Stomach (tissue), 4 donors: ENCODE measurements around the gene MAGI2.

Source experiments
- CTCF ChIP-seq, 7 experiments: fragments of 450-650 bp in 4 of 7; fragments of 200-600 bp in 3 of 7; sonication (generic) in 3 of 7; IDR thresholded peaks; one replicate each; pipeline ENCODE4 v1.5.1; 2016 to 2019; ENCODE audit warnings: antibody characterized with exemption in 7 of 7, control low read depth in 2 of 7, mild to moderate bottlenecking in 1 of 7
- EP300 ChIP-seq: sonication (generic); formaldehyde crosslinking; IDR thresholded peaks from one replicate; pipeline ENCODE4 v1.6.1; 2017; ENCODE audit warnings: antibody characterized with exemption
- POLR2A ChIP-seq, 4 donors: fragments of 450-650 bp; IDR thresholded peaks; one replicate each; pipeline ENCODE4 v1.6.1; 2016; ENCODE audit warnings: antibody characterized with exemption in 4 of 4, control low read depth in 2 of 4, mild to moderate bottlenecking in 1 of 4, moderate library complexity in 1 of 4
- POLR2AphosphoS5 ChIP-seq, 3 donors: sonication (generic); formaldehyde crosslinking; IDR thresholded peaks; one replicate each; pipeline ENCODE4 v1.6.1; 2016; ENCODE audit warnings: antibody characterized with exemption in 3 of 3

DNA sequence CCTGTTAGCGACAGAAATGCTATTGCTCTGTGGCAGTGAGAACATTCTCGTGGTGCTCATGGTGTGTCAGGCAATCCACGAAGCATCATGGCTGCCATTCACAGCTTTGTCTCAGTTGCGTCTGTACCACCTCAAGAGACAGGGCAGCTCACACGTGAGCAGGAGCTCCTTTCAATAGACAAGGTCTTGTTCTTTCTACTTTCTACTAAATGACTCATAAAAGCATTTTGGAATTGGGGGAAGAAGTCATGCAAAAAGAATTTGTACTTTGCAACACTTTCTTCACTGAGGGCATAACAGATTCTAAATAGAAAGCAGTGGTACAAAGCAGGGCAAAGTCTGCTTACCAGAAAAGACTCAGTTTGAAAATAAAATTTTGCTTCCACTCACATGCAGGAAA lies 1016.3 kb downstream of the MAGI2 start:
- no peak for TF ChIP-seq CTCF (IDR thresholded peaks at IDR 0.05)
- no peak for TF ChIP-seq POLR2A (IDR thresholded peaks at IDR 0.05)
- TF ChIP-seq POLR2AphosphoS5 (IDR thresholded peaks at IDR 0.05): no peak
- TF ChIP-seq EP300: no peak
